ENCODE results near the gene PPP1R1B. TPM values are rescaled to one million over a fixed set of nuclear protein-coding genes. Genes with fewer than 3 reads are reported as not detected.

The PPP1R1B gene
- total RNA-seq, 4 donors from 2014 or later = 43.7 to 112 (median 70.4) TPM

DNA sequence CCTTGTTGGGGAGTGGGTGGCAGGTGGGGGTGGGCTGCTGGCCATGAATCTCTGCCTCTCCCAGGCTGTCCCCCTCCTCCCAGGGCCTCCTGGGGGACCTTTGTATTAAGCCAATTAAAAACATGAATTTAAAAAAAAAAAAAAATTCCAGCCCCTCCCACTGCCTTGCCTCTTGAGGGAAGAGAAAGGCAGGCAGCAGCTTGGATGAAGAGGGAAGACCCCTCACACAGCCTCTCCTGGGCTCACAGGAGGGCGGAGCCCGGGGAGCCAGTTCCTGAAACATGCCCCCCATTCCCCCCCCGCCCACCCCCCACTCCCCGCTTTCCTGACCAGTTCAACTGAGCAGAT lies 36.6 kb downstream of the PPP1R1B start:
- WGBS = 80% methylated on average over 2 of the region's 4 CpGs
- peaks cover 72% of the 10 kb centered on the region for H3K4me1 ChIP-seq

DNA sequence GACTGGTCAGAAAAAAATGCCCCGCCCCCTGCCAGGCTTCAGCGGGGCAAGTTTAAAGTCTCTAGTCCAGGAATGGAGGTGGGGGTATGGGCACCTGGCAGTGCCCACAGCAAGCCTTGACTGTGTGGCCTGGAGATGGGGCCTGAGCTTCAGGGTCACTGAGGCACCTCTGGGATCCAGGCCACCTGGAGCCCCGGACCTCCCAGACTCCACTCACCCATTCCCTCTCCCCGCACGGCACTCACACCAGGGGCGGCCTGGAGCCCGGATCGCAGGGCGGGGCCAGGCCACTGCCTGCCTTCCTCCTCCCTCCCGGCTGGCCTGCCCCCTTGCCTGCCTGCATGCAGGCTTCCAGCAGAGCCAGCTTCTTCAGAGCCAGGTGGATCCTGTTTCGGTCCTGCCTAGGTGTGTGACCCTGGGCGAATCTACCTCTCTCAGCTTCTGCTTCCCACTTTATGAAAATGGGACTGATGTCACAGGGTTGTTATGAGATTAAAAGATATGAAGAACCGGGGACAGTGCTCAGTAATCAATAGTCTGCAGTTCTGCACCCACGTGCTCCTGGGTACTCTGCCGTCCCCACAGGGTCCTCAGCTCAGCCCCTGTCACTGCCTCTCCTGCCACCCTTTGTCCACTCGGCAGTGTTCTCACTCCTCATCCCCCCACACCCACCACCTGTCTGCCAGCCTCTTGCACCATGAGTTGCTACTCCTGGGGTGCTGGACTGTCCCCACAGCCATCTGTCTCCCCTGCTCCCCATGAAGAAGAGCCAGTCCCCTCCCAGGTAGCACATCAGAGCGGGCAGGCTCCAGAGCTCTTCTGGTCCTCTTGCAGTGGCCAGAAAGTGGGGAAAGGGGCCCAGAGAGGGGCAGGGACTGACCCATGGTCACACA lies 37.2 kb downstream of the PPP1R1B start:
- H3K27me3 ChIP-seq = peaks cover 39% of the 10 kb centered on the region
- H3K4me3 ChIP-seq = no peak overlapping the region
- H3K9me3 ChIP-seq = no peaks in the 10 kb centered on the region
- H3K4me1 ChIP-seq = peaks cover 77% of the 10 kb centered on the region
- peaks cover 32% of the 10 kb centered on the region for H3K36me3 ChIP-seq
- peak overlapping the region; percentile 56 for H3K27ac ChIP-seq
- TF ChIP-seq EP300 (IDR thresholded peaks at IDR 0.05) (no peak), POLR2AphosphoS5 (IDR thresholded peaks at IDR 0.05) (no peak), POLR2A (IDR thresholded peaks at IDR 0.05) (no peak), CTCF (IDR thresholded peaks at IDR 0.05) (no peak)
- DNase-seq (ENCODE audit: low spot score in 2 of 2) = no peak
- WGBS = 56% methylated on average over 9 of the region's 17 CpGs

More for the DNA sequence above, 36.6 kb downstream of the PPP1R1B start:
- Histone ChIP-seq H3K9me3 (no peaks in the 10 kb centered on the region), H3K27ac (peak overlapping the region; percentile 56), H3K4me3 (no peak overlapping the region), H3K36me3 (peaks cover 37% of the 10 kb centered on the region), H3K27me3 (peaks cover 33% of the 10 kb centered on the region)
- DNase-seq (ENCODE audit: low spot score in 2 of 2) = no peak
- TF ChIP-seq CTCF (IDR thresholded peaks at IDR 0.05) (no peak), POLR2A (IDR thresholded peaks at IDR 0.05) (no peak)

DNA sequence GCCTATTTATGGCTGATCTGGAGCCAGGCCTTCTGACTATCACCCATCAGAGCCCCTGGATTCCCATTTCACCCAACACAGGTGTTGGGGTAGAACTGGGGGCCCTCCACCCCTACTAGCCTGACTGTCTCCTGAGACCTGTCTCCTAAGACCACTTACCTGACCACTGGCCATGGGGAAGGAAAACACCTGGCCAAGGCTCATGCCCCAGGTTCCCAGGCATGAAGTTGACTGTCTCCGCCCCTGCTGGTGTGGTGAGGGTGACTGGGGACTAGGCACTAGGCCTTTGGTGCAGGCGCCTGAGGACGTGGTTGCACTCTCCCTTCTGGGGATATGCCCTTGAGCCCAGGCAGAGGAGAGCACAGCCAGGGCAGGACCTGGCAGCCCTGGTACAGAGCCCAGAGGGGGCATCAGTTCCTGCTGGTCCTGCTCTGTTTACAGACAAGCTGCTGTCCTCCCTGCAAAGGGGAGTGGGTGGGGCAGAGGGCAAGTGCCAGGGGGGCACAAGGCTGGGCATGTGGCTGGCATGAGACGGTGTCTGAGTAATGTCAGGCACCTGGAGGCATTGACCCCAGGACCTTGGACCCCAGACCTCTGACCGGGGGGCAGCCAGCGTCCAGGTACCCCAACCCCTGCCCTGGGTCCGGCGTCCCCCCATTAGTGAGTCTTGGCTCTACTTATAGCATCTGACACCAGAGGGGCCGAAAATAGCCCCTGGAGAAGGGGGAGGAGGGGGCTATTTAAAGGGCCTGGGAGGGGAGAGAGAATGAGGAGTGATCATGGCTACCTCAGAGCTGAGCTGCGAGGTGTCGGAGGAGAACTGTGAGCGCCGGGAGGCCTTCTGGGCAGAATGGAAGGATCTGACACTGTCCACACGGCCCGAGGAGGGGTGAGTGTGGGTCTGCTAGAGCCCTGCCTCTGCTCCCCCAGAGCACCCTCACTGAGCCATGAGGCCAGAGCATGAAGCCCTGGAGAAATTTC lies 38.1 kb downstream of the PPP1R1B start, which contains the start of gene TCAP:
TCAP (plus strand) TSS at position 769 of the 981 bp plus-strand sequence; CDS start at position 780, 11 bp downstream.
- H3K27ac ChIP-seq = peak within 1 kb of the TSS; percentile 22
- WGBS = 55% methylated on average over 15 of the region's 15 CpGs
- H3K27me3 ChIP-seq = peaks cover 48% of the 10 kb centered on the region
- peaks cover 73% of the 10 kb centered on the region for H3K4me1 ChIP-seq
- H3K4me3 ChIP-seq = no peak within 1 kb of the TSS
- peaks cover 24% of the 10 kb centered on the region for H3K36me3 ChIP-seq
- no peak for TF ChIP-seq POLR2AphosphoS5 (IDR thresholded peaks at IDR 0.05)
- no peaks in the 10 kb centered on the region for H3K9me3 ChIP-seq
- DNase-seq (ENCODE audit: low spot score in 2 of 2) = no peak

DNA sequence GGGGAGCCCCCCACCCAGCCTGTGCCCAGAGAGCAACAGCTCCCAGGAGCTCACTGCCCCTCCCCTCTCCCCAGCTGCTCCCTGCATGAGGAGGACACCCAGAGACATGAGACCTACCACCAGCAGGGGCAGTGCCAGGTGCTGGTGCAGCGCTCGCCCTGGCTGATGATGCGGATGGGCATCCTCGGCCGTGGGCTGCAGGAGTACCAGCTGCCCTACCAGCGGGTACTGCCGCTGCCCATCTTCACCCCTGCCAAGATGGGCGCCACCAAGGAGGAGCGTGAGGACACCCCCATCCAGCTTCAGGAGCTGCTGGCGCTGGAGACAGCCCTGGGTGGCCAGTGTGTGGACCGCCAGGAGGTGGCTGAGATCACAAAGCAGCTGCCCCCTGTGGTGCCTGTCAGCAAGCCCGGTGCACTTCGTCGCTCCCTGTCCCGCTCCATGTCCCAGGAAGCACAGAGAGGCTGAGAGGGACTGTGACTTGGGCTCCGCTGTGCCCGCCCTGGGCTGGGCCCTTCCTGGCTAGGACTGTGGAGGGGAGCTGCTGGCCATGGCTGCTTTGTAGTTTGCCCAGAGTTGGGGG lies 39.0 kb downstream of the PPP1R1B start:
- Histone ChIP-seq H3K27me3 (peaks cover 51% of the 10 kb centered on the region), H3K27ac (no peak overlapping the region)
- WGBS = 64% methylated on average over 7 of the region's 17 CpGs

More for the DNA sequence above, 39.0 kb downstream of the PPP1R1B start:
- Histone ChIP-seq H3K9me3 (no peaks in the 10 kb centered on the region), H3K36me3 (peaks cover 15% of the 10 kb centered on the region), H3K4me3 (no peak overlapping the region), H3K4me1 (peaks cover 70% of the 10 kb centered on the region)
- TF ChIP-seq POLR2A (IDR thresholded peaks at IDR 0.05) (no peak), CTCF (IDR thresholded peaks at IDR 0.05) (peak in 1 of 2 donors; percentile 18)
- DNase-seq (ENCODE audit: low spot score in 2 of 2) = no peak

All from suprapubic skin (tissue), 4 donors.